Neural cell (in vitro differentiated cells): ENCODE measurements around the gene FAM98C. TPM values are rescaled to one million over a fixed set of nuclear protein-coding genes. Genes with fewer than 3 reads are reported as not detected.

Experiments used
- H2AFZ ChIP-seq: fragments of 200-600, 300-800 bp; sonication (generic), shearing (Covaris generic); 2 replicates; pipeline ENCODE4 v1.6.0; 2014; ENCODE audit warnings: low read depth, mild to moderate bottlenecking, antibody characterized with exemption, low read length, moderate library complexity
- H3F3A ChIP-seq: fragments of 200-600 bp; shearing (Covaris generic); 2 replicates; pipeline ENCODE4 v1.6.1; 2016; ENCODE audit warnings: mild to moderate bottlenecking, moderate library complexity, mixed read lengths, antibody characterized with exemption, low read length; ENCODE audit not compliant: insufficient read depth, poor library complexity, severe bottlenecking
- H3K27ac ChIP-seq: fragments of 200-600, 300-800 bp; sonication (generic), shearing (Covaris generic); 2 replicates; pipeline ENCODE4 v1.5.1; 2014; ENCODE audit warnings: mild to moderate bottlenecking, low read length, moderate library complexity
- H3K27me3 ChIP-seq: fragments of 300-800, 200-600 bp; sonication (generic), shearing (Covaris generic); 2 replicates; pipeline ENCODE4 v1.6.0; 2014; ENCODE audit warnings: mild to moderate bottlenecking, low read depth, low read length, moderate library complexity; ENCODE audit not compliant: insufficient read depth
- H3K36me3 ChIP-seq: fragments of 300-800, 200-600 bp; sonication (generic), shearing (Covaris generic); 2 replicates; pipeline ENCODE4 v1.5.1; 2014; ENCODE audit warnings: mild to moderate bottlenecking, antibody characterized with exemption, low read length, moderate library complexity; ENCODE audit not compliant: insufficient read depth
- H3K4me2 ChIP-seq: fragments of 300-800, 200-600 bp; sonication (generic), shearing (Covaris generic); 2 replicates; pipeline ENCODE4 v1.6.0; 2014; ENCODE audit warnings: mild to moderate bottlenecking, low read length
- H3K4me3 ChIP-seq: fragments of 300-800, 200-600 bp; sonication (generic), shearing (Covaris generic); 2 replicates; pipeline ENCODE4 v1.5.1; 2014; ENCODE audit warnings: mild to moderate bottlenecking, low read length, moderate library complexity
- H3K79me2 ChIP-seq: fragments of 200-600 bp; shearing (Covaris generic); replicated peaks from 2 replicates; pipeline ENCODE4 v1.6.0; 2014; ENCODE audit warnings: mild to moderate bottlenecking, low read length, moderate library complexity; ENCODE audit not compliant: insufficient read depth
- H3K9ac ChIP-seq: fragments of 300-800, 200-600 bp; sonication (generic), shearing (Covaris generic); 2 replicates; pipeline ENCODE4 v1.6.1; 2016; ENCODE audit warnings: mild to moderate bottlenecking, low read length, mixed read lengths
- H3K9me2 ChIP-seq: fragments of 200-600 bp; shearing (Covaris generic); 2 replicates; pipeline ENCODE4 v1.6.1; 2016; ENCODE audit warnings: mild to moderate bottlenecking, low read length, mixed read lengths; ENCODE audit not compliant: insufficient read depth
- H3K9me3 ChIP-seq: fragments of 200-600, 300-800 bp; sonication (generic), shearing (Covaris generic); 2 replicates; pipeline ENCODE4 v1.6.1; 2016; ENCODE audit warnings: mild to moderate bottlenecking, mixed run types, low read length, moderate library complexity, mixed read lengths
- H4K20me1 ChIP-seq: fragments of 200-600 bp; shearing (Covaris generic); 2 replicates; pipeline ENCODE4 v1.6.1; 2016; ENCODE audit warnings: mild to moderate bottlenecking, mixed run types; ENCODE audit not compliant: insufficient read depth
- CTCF ChIP-seq: fragments of 450-650 bp; IDR thresholded peaks from 2 replicates; pipeline ENCODE4 v1.5.1; 2014; ENCODE audit warnings: antibody characterized with exemption, mild to moderate bottlenecking, moderate library complexity; ENCODE audit not compliant: poor library complexity, severe bottlenecking
- EP300 ChIP-seq: fragments of 450-650 bp; conservative IDR thresholded peaks from 2 replicates; pipeline ENCODE4 v1.6.1; 2014; ENCODE audit warnings: antibody characterized with exemption, mild to moderate bottlenecking, moderate library complexity; ENCODE audit not compliant: poor library complexity, severe bottlenecking
- EZH2 ChIP-seq: fragments of 200-600, 300-800 bp; shearing (Covaris generic), sonication (generic); IDR thresholded peaks from 2 replicates; pipeline ENCODE4 v1.6.1; 2014; ENCODE audit warnings: antibody characterized with exemption, low read length, borderline replicate concordance, mild to moderate bottlenecking; ENCODE audit not compliant: insufficient read depth, poor library complexity, severe bottlenecking
- MXI1 ChIP-seq: fragments of 450-650 bp; conservative IDR thresholded peaks from 2 replicates; pipeline ENCODE4 v1.6.1; 2014; ENCODE audit warnings: antibody characterized with exemption, mild to moderate bottlenecking; ENCODE audit not compliant: poor library complexity, severe bottlenecking
- POLR2AphosphoS5 ChIP-seq: IDR thresholded peaks from 2 replicates; pipeline ENCODE4 v1.6.1; 2012
- RAD21 ChIP-seq: fragments of 450-650 bp; conservative IDR thresholded peaks from 2 replicates; pipeline ENCODE4 v1.6.1; 2014; ENCODE audit warnings: antibody characterized with exemption, mild to moderate bottlenecking, moderate library complexity
- SMC3 ChIP-seq: fragments of 450-650 bp; conservative IDR thresholded peaks from 2 replicates; pipeline ENCODE4 v1.6.1; 2014; ENCODE audit warnings: antibody characterized with exemption, mild to moderate bottlenecking, moderate library complexity; ENCODE audit not compliant: poor library complexity
- TAF1 ChIP-seq: IDR thresholded peaks from 2 replicates; pipeline ENCODE4 v1.6.1; 2012; ENCODE audit warnings: low read depth
- polyA plus RNA-seq: library from polyadenylated mRNA; depleted of rRNA; stranded (reverse); fragments of >200 nt; gene quantifications from 2 replicates; pipeline ENCODE4 v1.2.3, GENCODE V29; 2014
- TF ChIP-seq, protein P1 (sequence below): IDR thresholded peaks from 2 replicates; pipeline ENCODE4 v1.6.1; 2012; ENCODE audit warnings: borderline replicate concordance

FAM98C gene
- polyA plus RNA-seq, 1 donor from 2014 or later = 79.3 TPM

GRCh38 chr19:38434549-38435051 is 31.7 kb downstream of the FAM98C start:
- Histone ChIP-seq H3K9me2 (no peaks in the 10 kb centered on the region), H2AFZ (no peak overlapping the region), H3K9me3 (no peaks in the 10 kb centered on the region), H3K4me3 (no peak overlapping the region), H3K27me3 (peaks cover 9% of the 10 kb centered on the region), H3F3A (no peaks in the 10 kb centered on the region), H3K9ac (no peak overlapping the region), H3K79me2 (no peaks in the 10 kb centered on the region), H3K36me3 (no peaks in the 10 kb centered on the region), H3K27ac (no peak overlapping the region), H4K20me1 (no peaks in the 10 kb centered on the region), H3K4me2 (no peak overlapping the region)
- TF ChIP-seq MXI1 (no peak), EZH2 (no peak), POLR2AphosphoS5 (no peak), CTCF (no peak), SMC3 (no peak), RAD21 (no peak), TAF1 (no peak), EP300 (no peak)
- TF ChIP-seq, protein P1, sequence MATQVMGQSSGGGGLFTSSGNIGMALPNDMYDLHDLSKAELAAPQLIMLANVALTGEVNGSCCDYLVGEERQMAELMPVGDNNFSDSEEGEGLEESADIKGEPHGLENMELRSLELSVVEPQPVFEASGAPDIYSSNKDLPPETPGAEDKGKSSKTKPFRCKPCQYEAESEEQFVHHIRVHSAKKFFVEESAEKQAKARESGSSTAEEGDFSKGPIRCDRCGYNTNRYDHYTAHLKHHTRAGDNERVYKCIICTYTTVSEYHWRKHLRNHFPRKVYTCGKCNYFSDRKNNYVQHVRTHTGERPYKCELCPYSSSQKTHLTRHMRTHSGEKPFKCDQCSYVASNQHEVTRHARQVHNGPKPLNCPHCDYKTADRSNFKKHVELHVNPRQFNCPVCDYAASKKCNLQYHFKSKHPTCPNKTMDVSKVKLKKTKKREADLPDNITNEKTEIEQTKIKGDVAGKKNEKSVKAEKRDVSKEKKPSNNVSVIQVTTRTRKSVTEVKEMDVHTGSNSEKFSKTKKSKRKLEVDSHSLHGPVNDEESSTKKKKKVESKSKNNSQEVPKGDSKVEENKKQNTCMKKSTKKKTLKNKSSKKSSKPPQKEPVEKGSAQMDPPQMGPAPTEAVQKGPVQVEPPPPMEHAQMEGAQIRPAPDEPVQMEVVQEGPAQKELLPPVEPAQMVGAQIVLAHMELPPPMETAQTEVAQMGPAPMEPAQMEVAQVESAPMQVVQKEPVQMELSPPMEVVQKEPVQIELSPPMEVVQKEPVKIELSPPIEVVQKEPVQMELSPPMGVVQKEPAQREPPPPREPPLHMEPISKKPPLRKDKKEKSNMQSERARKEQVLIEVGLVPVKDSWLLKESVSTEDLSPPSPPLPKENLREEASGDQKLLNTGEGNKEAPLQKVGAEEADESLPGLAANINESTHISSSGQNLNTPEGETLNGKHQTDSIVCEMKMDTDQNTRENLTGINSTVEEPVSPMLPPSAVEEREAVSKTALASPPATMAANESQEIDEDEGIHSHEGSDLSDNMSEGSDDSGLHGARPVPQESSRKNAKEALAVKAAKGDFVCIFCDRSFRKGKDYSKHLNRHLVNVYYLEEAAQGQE = no peak

DNA sequence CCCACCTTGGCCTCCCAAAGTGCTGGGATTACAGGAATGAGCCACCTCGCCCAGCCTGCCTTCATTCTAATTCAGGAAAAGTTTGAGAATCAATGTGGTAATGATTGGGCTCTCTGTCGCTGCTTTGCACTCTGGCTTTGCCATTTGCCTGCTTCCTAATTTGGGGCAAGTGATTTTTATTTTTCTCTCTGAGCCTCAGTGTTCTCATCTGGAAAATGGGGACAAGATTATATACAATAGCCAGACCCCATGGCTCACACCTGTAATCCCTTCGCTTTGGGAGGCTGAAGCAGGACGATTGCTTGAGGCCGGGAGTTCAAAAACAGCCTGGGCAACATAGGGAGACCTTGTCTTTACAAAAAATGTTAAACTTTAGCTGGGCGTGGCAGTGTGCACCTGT is 34.4 kb downstream of the FAM98C start:
- H3K4me3 ChIP-seq = no peak overlapping the region
- peaks cover 9% of the 10 kb centered on the region for H3K27me3 ChIP-seq
- no peaks in the 10 kb centered on the region for H3K9me2 ChIP-seq
- H3K4me2 ChIP-seq = no peak overlapping the region
- no peaks in the 10 kb centered on the region for H3K36me3 ChIP-seq
- TF ChIP-seq MXI1 (no peak), POLR2AphosphoS5 (no peak), EZH2 (no peak), EP300 (no peak), RAD21 (no peak), SMC3 (no peak), CTCF (no peak), TAF1 (no peak)
- TF ChIP-seq, protein P1 = no peak
- no peak overlapping the region for H3K27ac ChIP-seq
- H4K20me1 ChIP-seq = no peaks in the 10 kb centered on the region
- no peaks in the 10 kb centered on the region for H3K79me2 ChIP-seq
- no peak overlapping the region for H3K9ac ChIP-seq
- no peak overlapping the region for H2AFZ ChIP-seq
- no peaks in the 10 kb centered on the region for H3F3A ChIP-seq
- H3K9me3 ChIP-seq = no peaks in the 10 kb centered on the region
